Ishikawa (cell line): Measurements from ENCODE around the gene FGFBP1.

Experiments used
- CEBPB ChIP-seq: IDR thresholded peaks from 2 replicates; pipeline ENCODE4 v1.6.1; 2012
- CREB1 ChIP-seq: IDR thresholded peaks from 2 replicates; pipeline ENCODE4 v1.6.1; 2012; ENCODE audit warnings: low read depth
- EGR1 ChIP-seq: IDR thresholded peaks from 2 replicates; pipeline ENCODE4 v1.6.1; 2012
- EP300 ChIP-seq: IDR thresholded peaks from 2 replicates; pipeline ENCODE4 v1.6.1; 2012; ENCODE audit warnings: borderline replicate concordance
- FOXM1 ChIP-seq: IDR thresholded peaks from 2 replicates; pipeline ENCODE4 v1.6.1; 2012; ENCODE audit warnings: low read depth, borderline replicate concordance
- NFIC ChIP-seq: IDR thresholded peaks from 2 replicates; pipeline ENCODE4 v1.6.1; 2012
- RAD21 ChIP-seq: IDR thresholded peaks from 2 replicates; pipeline ENCODE4 v1.6.1; 2012; ENCODE audit warnings: low read depth
- TAF1 ChIP-seq: IDR thresholded peaks from 2 replicates; pipeline ENCODE4 v1.6.1; 2012; ENCODE audit warnings: low read depth, mild to moderate bottlenecking
- TCF12 ChIP-seq: IDR thresholded peaks from 2 replicates; pipeline ENCODE4 v1.6.1; 2012; ENCODE audit warnings: low read depth
- TEAD4 ChIP-seq: IDR thresholded peaks from 2 replicates; pipeline ENCODE4 v1.6.1; 2012
- YY1 ChIP-seq: IDR thresholded peaks from 2 replicates; pipeline ENCODE4 v1.6.1; 2012; ENCODE audit warnings: low read depth
- ZBTB7A ChIP-seq: IDR thresholded peaks from 2 replicates; pipeline ENCODE4 v1.6.1; 2012; ENCODE audit warnings: low read depth
- TF ChIP-seq, protein P1 (sequence below): IDR thresholded peaks from 2 replicates; pipeline ENCODE4 v1.6.1; 2012; ENCODE audit warnings: low read depth, mild to moderate bottlenecking
- TF ChIP-seq, protein P2 (sequence below): IDR thresholded peaks from 2 replicates; pipeline ENCODE4 v1.6.1; 2012
- TF ChIP-seq, protein P3 (sequence below): IDR thresholded peaks from 2 replicates; pipeline ENCODE4 v1.6.1; 2012

Gene FGFBP1

GRCh38 chr4:15894921-15895916 is 43.3 kb downstream of the FGFBP1 start:
- TF ChIP-seq, protein P1, sequence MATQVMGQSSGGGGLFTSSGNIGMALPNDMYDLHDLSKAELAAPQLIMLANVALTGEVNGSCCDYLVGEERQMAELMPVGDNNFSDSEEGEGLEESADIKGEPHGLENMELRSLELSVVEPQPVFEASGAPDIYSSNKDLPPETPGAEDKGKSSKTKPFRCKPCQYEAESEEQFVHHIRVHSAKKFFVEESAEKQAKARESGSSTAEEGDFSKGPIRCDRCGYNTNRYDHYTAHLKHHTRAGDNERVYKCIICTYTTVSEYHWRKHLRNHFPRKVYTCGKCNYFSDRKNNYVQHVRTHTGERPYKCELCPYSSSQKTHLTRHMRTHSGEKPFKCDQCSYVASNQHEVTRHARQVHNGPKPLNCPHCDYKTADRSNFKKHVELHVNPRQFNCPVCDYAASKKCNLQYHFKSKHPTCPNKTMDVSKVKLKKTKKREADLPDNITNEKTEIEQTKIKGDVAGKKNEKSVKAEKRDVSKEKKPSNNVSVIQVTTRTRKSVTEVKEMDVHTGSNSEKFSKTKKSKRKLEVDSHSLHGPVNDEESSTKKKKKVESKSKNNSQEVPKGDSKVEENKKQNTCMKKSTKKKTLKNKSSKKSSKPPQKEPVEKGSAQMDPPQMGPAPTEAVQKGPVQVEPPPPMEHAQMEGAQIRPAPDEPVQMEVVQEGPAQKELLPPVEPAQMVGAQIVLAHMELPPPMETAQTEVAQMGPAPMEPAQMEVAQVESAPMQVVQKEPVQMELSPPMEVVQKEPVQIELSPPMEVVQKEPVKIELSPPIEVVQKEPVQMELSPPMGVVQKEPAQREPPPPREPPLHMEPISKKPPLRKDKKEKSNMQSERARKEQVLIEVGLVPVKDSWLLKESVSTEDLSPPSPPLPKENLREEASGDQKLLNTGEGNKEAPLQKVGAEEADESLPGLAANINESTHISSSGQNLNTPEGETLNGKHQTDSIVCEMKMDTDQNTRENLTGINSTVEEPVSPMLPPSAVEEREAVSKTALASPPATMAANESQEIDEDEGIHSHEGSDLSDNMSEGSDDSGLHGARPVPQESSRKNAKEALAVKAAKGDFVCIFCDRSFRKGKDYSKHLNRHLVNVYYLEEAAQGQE: no peak
- TF ChIP-seq, protein P2, sequence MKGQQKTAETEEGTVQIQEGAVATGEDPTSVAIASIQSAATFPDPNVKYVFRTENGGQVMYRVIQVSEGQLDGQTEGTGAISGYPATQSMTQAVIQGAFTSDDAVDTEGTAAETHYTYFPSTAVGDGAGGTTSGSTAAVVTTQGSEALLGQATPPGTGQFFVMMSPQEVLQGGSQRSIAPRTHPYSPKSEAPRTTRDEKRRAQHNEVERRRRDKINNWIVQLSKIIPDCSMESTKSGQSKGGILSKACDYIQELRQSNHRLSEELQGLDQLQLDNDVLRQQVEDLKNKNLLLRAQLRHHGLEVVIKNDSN: no peak
- TF ChIP-seq RAD21: no peak
- no peak for TF ChIP-seq TCF12

GRCh38 chr4:15894393-15894792 is 44.1 kb downstream of the FGFBP1 start:
- TF ChIP-seq CREB1 (no peak), TEAD4 (no peak), RAD21 (no peak)

DNA sequence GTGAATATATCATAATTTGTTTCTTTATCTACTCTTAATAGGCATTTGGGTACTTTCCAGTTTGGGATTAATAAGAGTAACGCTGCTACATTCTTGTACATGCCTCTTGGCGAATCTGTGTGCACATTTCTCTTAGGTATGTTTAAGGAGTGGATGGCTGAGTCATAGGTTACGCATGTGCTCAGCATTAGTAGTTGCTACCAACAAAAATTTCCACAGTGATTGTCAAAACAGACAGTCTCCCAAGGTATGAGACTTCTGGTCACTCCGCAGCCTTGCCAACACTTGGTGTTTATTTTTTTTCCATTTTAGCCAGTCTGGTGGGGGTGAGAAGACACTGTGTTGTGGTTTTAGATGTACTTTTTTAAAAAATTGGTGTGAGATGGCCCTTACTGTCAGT is 44.6 kb downstream of the FGFBP1 start:
- TF ChIP-seq YY1 (no peak), NFIC (peak; percentile 66), TAF1 (no peak), TCF12 (peak; percentile 79), ZBTB7A (no peak), RAD21 (no peak), EP300 (peak; percentile 87; the same call in 1 of the 2 replicates), TEAD4 (peak; percentile 83), FOXM1 (peak; percentile 79), EGR1 (no peak)
- TF ChIP-seq, protein P2: no peak
- TF ChIP-seq, protein P3, sequence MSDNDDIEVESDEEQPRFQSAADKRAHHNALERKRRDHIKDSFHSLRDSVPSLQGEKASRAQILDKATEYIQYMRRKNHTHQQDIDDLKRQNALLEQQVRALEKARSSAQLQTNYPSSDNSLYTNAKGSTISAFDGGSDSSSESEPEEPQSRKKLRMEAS: peak; percentile 71

- TF ChIP-seq, protein P3: no peak
- TF ChIP-seq CREB1 (no peak), TEAD4 (no peak), EP300 (no peak), TAF1 (no peak), CEBPB (no peak), RAD21 (no peak), EGR1 (no peak), YY1 (no peak), FOXM1 (no peak), NFIC (no peak), ZBTB7A (no peak), TCF12 (no peak)
- TF ChIP-seq, protein P1: no peak
- TF ChIP-seq, protein P2: no peak
Measured at GRCh38 chr4:15891312-15891711, 47.2 kb downstream of the FGFBP1 start.

DNA sequence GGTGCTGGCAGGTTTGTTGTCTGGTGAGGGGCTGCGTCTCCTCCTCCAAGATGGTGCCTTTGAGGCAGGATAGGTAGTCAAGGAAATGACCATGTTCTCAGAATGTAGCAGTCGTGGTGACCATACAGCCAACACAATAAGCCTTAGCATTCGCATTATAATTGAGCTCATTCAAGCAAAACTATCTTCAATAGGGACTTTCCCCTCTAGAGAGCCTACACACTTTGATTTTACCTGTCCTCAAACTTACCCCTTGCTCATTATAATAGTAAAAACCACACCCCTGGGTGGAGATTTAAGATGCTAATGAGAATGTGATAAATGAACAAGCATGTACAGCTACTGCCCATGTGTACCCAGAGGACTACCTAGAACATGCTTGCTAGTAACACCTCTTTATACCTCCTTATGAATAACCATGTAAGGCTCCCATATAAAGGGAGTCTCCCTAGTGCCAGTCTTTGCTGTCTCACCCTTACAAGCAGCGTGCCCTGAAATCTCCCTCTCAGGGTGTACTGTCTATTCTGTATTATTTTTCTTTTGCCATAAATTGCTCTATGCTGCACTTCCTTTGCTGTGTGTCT is 48.2 kb downstream of the FGFBP1 start:
- TF ChIP-seq YY1: no peak
- TF ChIP-seq EGR1: no peak
- no peak for TF ChIP-seq CREB1
- TF ChIP-seq TAF1: no peak
- no peak for TF ChIP-seq EP300
- no peak for TF ChIP-seq TCF12
- no peak for TF ChIP-seq FOXM1
- TF ChIP-seq CEBPB: no peak
- TF ChIP-seq, protein P1: no peak
